Measurements from ENCODE around the gene TTBK1. TPM values are rescaled to one million over a fixed set of nuclear protein-coding genes. Genes with fewer than 3 reads are reported as not detected.

The TTBK1 gene
- total RNA-seq, 1 donor from 2014 or later = 2.0 TPM

GRCh38 chr6:43304361-43304760, 61.1 kb downstream of the TTBK1 start:
- H3K36me3 Mint-ChIP-seq (ENCODE audit: low read depth) = no peaks in the 10 kb centered on the region
- intact Hi-C loops (cut with micrococcal nuclease) = no loop called here
- peaks cover 7% of the 10 kb centered on the region for H3K4me1 Mint-ChIP-seq (ENCODE audit: low read depth)
- H3K27me3 Mint-ChIP-seq (ENCODE audit: insufficient read depth) = peaks cover 16% of the 10 kb centered on the region
- H3K27ac Mint-ChIP-seq = no peak overlapping the region
- no peak overlapping the region for H3K4me3 Mint-ChIP-seq
- DNase-seq (ENCODE audit: low spot score) = no peak
- H3K9me3 Mint-ChIP-seq = no peaks in the 10 kb centered on the region

- H3K27me3 Mint-ChIP-seq (ENCODE audit: insufficient read depth) = peaks cover 12% of the 10 kb centered on the region
- H3K9me3 Mint-ChIP-seq = no peaks in the 10 kb centered on the region
- H3K4me1 Mint-ChIP-seq (ENCODE audit: low read depth) = peaks cover 7% of the 10 kb centered on the region
- H3K4me3 Mint-ChIP-seq = no peak overlapping the region
- no peak overlapping the region for H3K27ac Mint-ChIP-seq
- no peak for DNase-seq (ENCODE audit: low spot score)
- intact Hi-C loops (cut with micrococcal nuclease) = no loop called here
- no peaks in the 10 kb centered on the region for H3K36me3 Mint-ChIP-seq (ENCODE audit: low read depth)
Measured at GRCh38 chr6:43304882-43305281, 61.6 kb downstream of the TTBK1 start.

GRCh38 chr6:43306086-43306485, 62.8 kb downstream of the TTBK1 start:
- peaks cover 7% of the 10 kb centered on the region for H3K4me1 Mint-ChIP-seq (ENCODE audit: low read depth)
- H3K9me3 Mint-ChIP-seq = no peaks in the 10 kb centered on the region
- intact Hi-C loops (cut with micrococcal nuclease) = no loop called here
- no peaks in the 10 kb centered on the region for H3K36me3 Mint-ChIP-seq (ENCODE audit: low read depth)
- peaks cover 17% of the 10 kb centered on the region for H3K27me3 Mint-ChIP-seq (ENCODE audit: insufficient read depth)
- DNase-seq (ENCODE audit: low spot score) = no peak
- no peak overlapping the region for H3K4me3 Mint-ChIP-seq
- no peak overlapping the region for H3K27ac Mint-ChIP-seq

- intact Hi-C loops (cut with micrococcal nuclease) = no loop called here
- DNase-seq (ENCODE audit: low spot score) = no peak
- Mint-ChIP-seq H3K4me1 (ENCODE audit: low read depth) (peaks cover 7% of the 10 kb centered on the region), H3K4me3 (no peak overlapping the region), H3K27me3 (ENCODE audit: insufficient read depth) (peaks cover 14% of the 10 kb centered on the region), H3K9me3 (no peaks in the 10 kb centered on the region), H3K27ac (no peak overlapping the region), H3K36me3 (ENCODE audit: low read depth) (no peaks in the 10 kb centered on the region)
Measured at GRCh38 chr6:43307451-43308100, 64.3 kb downstream of the TTBK1 start.

- H3K27ac Mint-ChIP-seq = no peak within 1 kb of the TSS
- peaks cover 7% of the 10 kb centered on the region for H3K4me1 Mint-ChIP-seq (ENCODE audit: low read depth)
- H3K4me3 Mint-ChIP-seq = peak within 1 kb of the TSS; percentile 72
- no peaks in the 10 kb centered on the region for H3K9me3 Mint-ChIP-seq
- peak; percentile 32 for DNase-seq (ENCODE audit: low spot score)
- intact Hi-C loops (cut with micrococcal nuclease) = no loop called here
- peaks cover 14% of the 10 kb centered on the region for H3K27me3 Mint-ChIP-seq (ENCODE audit: insufficient read depth)
- no peaks in the 10 kb centered on the region for H3K36me3 Mint-ChIP-seq (ENCODE audit: low read depth)
Measured at GRCh38 chr6:43308101-43308989, 65.1 kb downstream of the TTBK1 start, which contains the start of gene CRIP3. Gene CRIP3, minus strand, starts transcription at chr6:43308826. Its CDS starts 34 bp downstream, at chr6:43308792.

- Mint-ChIP-seq H3K36me3 (ENCODE audit: low read depth) (no peaks in the 10 kb centered on the region), H3K9me3 (no peaks in the 10 kb centered on the region), H3K27ac (no peak overlapping the region), H3K4me1 (ENCODE audit: low read depth) (peaks cover 7% of the 10 kb centered on the region), H3K4me3 (peak overlapping the region; percentile 72), H3K27me3 (ENCODE audit: insufficient read depth) (peaks cover 14% of the 10 kb centered on the region)
- intact Hi-C loops (cut with micrococcal nuclease) = no loop called here
- no peak for DNase-seq (ENCODE audit: low spot score)
Measured at GRCh38 chr6:43308990-43309477, 65.8 kb downstream of the TTBK1 start.

GRCh38 chr6:43310134-43310533, 66.9 kb downstream of the TTBK1 start:
- Mint-ChIP-seq H3K27me3 (ENCODE audit: insufficient read depth) (peaks cover 14% of the 10 kb centered on the region), H3K4me3 (no peak overlapping the region), H3K4me1 (ENCODE audit: low read depth) (peaks cover 7% of the 10 kb centered on the region), H3K9me3 (no peaks in the 10 kb centered on the region), H3K36me3 (ENCODE audit: low read depth) (no peaks in the 10 kb centered on the region), H3K27ac (no peak overlapping the region)
- intact Hi-C loops (cut with micrococcal nuclease) = no loop called here
- no peak for DNase-seq (ENCODE audit: low spot score)

GRCh38 chr6:43310624-43311023, 67.3 kb downstream of the TTBK1 start:
- Mint-ChIP-seq H3K27me3 (ENCODE audit: insufficient read depth) (peaks cover 17% of the 10 kb centered on the region), H3K9me3 (no peaks in the 10 kb centered on the region), H3K27ac (no peak overlapping the region), H3K36me3 (ENCODE audit: low read depth) (no peaks in the 10 kb centered on the region), H3K4me1 (ENCODE audit: low read depth) (peaks cover 7% of the 10 kb centered on the region), H3K4me3 (no peak overlapping the region)
- no peak for DNase-seq (ENCODE audit: low spot score)
- intact Hi-C loops (cut with micrococcal nuclease) = no loop called here

- DNase-seq (ENCODE audit: low spot score) = no peak
- H3K9me3 Mint-ChIP-seq = no peaks in the 10 kb centered on the region
- H3K27ac Mint-ChIP-seq = no peak overlapping the region
- peaks cover 7% of the 10 kb centered on the region for H3K4me1 Mint-ChIP-seq (ENCODE audit: low read depth)
- intact Hi-C loops (cut with micrococcal nuclease) = no loop called here
- no peak overlapping the region for H3K4me3 Mint-ChIP-seq
- peaks cover 17% of the 10 kb centered on the region for H3K27me3 Mint-ChIP-seq (ENCODE audit: insufficient read depth)
- H3K36me3 Mint-ChIP-seq (ENCODE audit: low read depth) = no peaks in the 10 kb centered on the region
Measured at GRCh38 chr6:43311666-43312065, 68.4 kb downstream of the TTBK1 start.

GRCh38 chr6:43313813-43314212, 70.5 kb downstream of the TTBK1 start:
- intact Hi-C loops (cut with micrococcal nuclease) = no loop called here
- H3K36me3 Mint-ChIP-seq (ENCODE audit: low read depth) = no peaks in the 10 kb centered on the region
- DNase-seq (ENCODE audit: low spot score) = no peak
- no peaks in the 10 kb centered on the region for H3K9me3 Mint-ChIP-seq
- peaks cover 2% of the 10 kb centered on the region for H3K4me1 Mint-ChIP-seq (ENCODE audit: low read depth)
- H3K27me3 Mint-ChIP-seq (ENCODE audit: insufficient read depth) = peaks cover 21% of the 10 kb centered on the region
- H3K27ac Mint-ChIP-seq = no peak overlapping the region
- H3K4me3 Mint-ChIP-seq = no peak overlapping the region

GRCh38 chr6:43318011-43318410, 74.7 kb downstream of the TTBK1 start:
- Mint-ChIP-seq H3K4me1 (ENCODE audit: low read depth) (no peaks in the 10 kb centered on the region), H3K4me3 (no peak overlapping the region), H3K27ac (no peak overlapping the region), H3K27me3 (ENCODE audit: insufficient read depth) (peaks cover 16% of the 10 kb centered on the region), H3K9me3 (no peaks in the 10 kb centered on the region), H3K36me3 (ENCODE audit: low read depth) (no peaks in the 10 kb centered on the region)
- DNase-seq (ENCODE audit: low spot score) = no peak
- intact Hi-C loops (cut with micrococcal nuclease) = no loop called here

- H3K27me3 Mint-ChIP-seq (ENCODE audit: insufficient read depth) = peaks cover 13% of the 10 kb centered on the region
- H3K27ac Mint-ChIP-seq = no peak overlapping the region
- intact Hi-C loops (cut with micrococcal nuclease) = no loop called here
- no peaks in the 10 kb centered on the region for H3K4me1 Mint-ChIP-seq (ENCODE audit: low read depth)
- DNase-seq (ENCODE audit: low spot score) = no peak
- no peaks in the 10 kb centered on the region for H3K36me3 Mint-ChIP-seq (ENCODE audit: low read depth)
- no peak overlapping the region for H3K4me3 Mint-ChIP-seq
- no peaks in the 10 kb centered on the region for H3K9me3 Mint-ChIP-seq
Measured at GRCh38 chr6:43325876-43326275, 82.6 kb downstream of the TTBK1 start.

GRCh38 chr6:43328528-43328927, 85.2 kb downstream of the TTBK1 start:
- Mint-ChIP-seq H3K9me3 (no peaks in the 10 kb centered on the region), H3K27ac (no peak overlapping the region), H3K4me1 (ENCODE audit: low read depth) (peaks cover 14% of the 10 kb centered on the region), H3K36me3 (ENCODE audit: low read depth) (peaks cover 3% of the 10 kb centered on the region), H3K4me3 (no peak overlapping the region), H3K27me3 (ENCODE audit: insufficient read depth) (peaks cover 7% of the 10 kb centered on the region)
- DNase-seq (ENCODE audit: low spot score) = no peak
- intact Hi-C loops (cut with micrococcal nuclease) = no loop called here

All from activated T-helper 1 cell treated with anti-CD3 and anti-CD28 coated beads, Interleukin-12 subunit alpha, Interleukin-12 subunit beta, Interleukin-2, Interleukin-4 antibody, amounts not matched to agents 30 ng/mL and 10 ng/mL and 1 ng/mL, durations not matched to agents 14 hours and 24 hours and 36 hours (primary cell).